GM12878 (cell line): ENCODE data around the gene EEF2. TPM values are rescaled to one million over a fixed set of nuclear protein-coding genes. Genes with fewer than 3 reads are reported as not detected.

Source experiments
- ATAC-seq: fragments of 200-7000 bp; cut with Tn5 transposase; 3 replicates; pipeline ENCODE4 v1.9.1; 2020; ENCODE audit warnings: mild to moderate bottlenecking, moderate library complexity
- BruUV-seq: library from RNA; stranded (reverse); fragments of 400-500 nt; replicated peaks from 2 replicates; lab custom pipeline; 2021; lab: Mats Ljungman, UMichigan
- CTCF ChIA-PET: fragments of 300-600 bp; sonication (Branson Sonifier 250); formaldehyde crosslinking; extraction: SDS; loops from one replicate; lab custom pipeline; 2021; ENCODE audit warnings: inconsistent platforms; lab: Yijun Ruan, JAX
- POLR2A ChIA-PET: fragments of 350-600 bp; formaldehyde crosslinking; extraction: SDS; loops from one replicate; lab custom pipeline; 2021; ENCODE audit warnings: inconsistent platforms; lab: Charles Lee
- RAD21 ChIA-PET: fragments of 300-600 bp; sonication (Branson Sonifier 250); formaldehyde crosslinking; loops from one replicate; lab custom pipeline; 2023; ENCODE audit warnings: antibody characterized with exemption; ENCODE audit not compliant: unreplicated experiment; lab: Charles Lee
- SMC1A ChIA-PET: fragments of 300-600 bp; sonication (Branson Sonifier 250); formaldehyde crosslinking; loops from one replicate; lab custom pipeline; 2023; ENCODE audit not compliant: unreplicated experiment, uncharacterized antibody; lab: Charles Lee
- DNase-seq: peaks from one replicate; pipeline ENCODE4 v3.0.0-alpha.2; 2011; ENCODE audit warnings: low read depth, low spot score
- FAIRE-seq: peaks from 3 replicates; lab custom pipeline; 2011; peaks lifted over from hg19 to GRCh38; lab: Jason Lieb, UNC
- H2AFZ ChIP-seq: 2 replicates; pipeline ENCODE4 v1.6.0; 2011; ENCODE audit warnings: low read depth, low read length, control low read depth; ENCODE audit not compliant: control insufficient read depth
- H3K27ac ChIP-seq: 2 replicates; pipeline ENCODE4 v1.5.1; 2011; ENCODE audit warnings: control low read depth; ENCODE audit not compliant: control insufficient read depth, insufficient read depth
- H3K27me3 ChIP-seq, 2 experiments: replicated peaks in 1 of 2; 2 replicates each; pipeline versions ENCODE4 v1.6.0 to v1.6.1; 2011; ENCODE audit warnings: low read length in 1 of 2; ENCODE audit not compliant: control insufficient read depth in 2 of 2, insufficient read depth in 2 of 2
- H3K36me3 ChIP-seq, 2 experiments: 2 replicates each; pipeline ENCODE4 v1.5.1; 2011; ENCODE audit warnings: low read length in 1 of 2; ENCODE audit not compliant: control insufficient read depth in 2 of 2, insufficient read depth in 2 of 2
- H3K4me1 ChIP-seq: 2 replicates; pipeline ENCODE4 v1.6.1; 2011; ENCODE audit warnings: mild to moderate bottlenecking, low read length, moderate library complexity, mixed read lengths; ENCODE audit not compliant: control insufficient read depth, insufficient read depth
- H3K4me2 ChIP-seq: 2 replicates; pipeline ENCODE4 v1.6.0; 2011; ENCODE audit warnings: control low read depth; ENCODE audit not compliant: control insufficient read depth, insufficient read depth
- H3K4me3 ChIP-seq: fragments of 200-600 bp; sonication (generic); 2 replicates; pipeline ENCODE4 v1.5.1; 2016
- H3K79me2 ChIP-seq: 2 replicates; pipeline ENCODE4 v1.6.0; 2011; ENCODE audit warnings: low read length; ENCODE audit not compliant: control insufficient read depth, insufficient read depth
- H3K9ac ChIP-seq: 2 replicates; pipeline ENCODE4 v1.8.0; 2011; ENCODE audit warnings: low read length, control low read depth, mixed read lengths; ENCODE audit not compliant: control insufficient read depth, insufficient read depth
- H3K9me3 ChIP-seq: replicated peaks from 3 replicates; pipeline ENCODE4 v1.5.1; 2011; ENCODE audit warnings: mild to moderate bottlenecking, low read length; ENCODE audit not compliant: control insufficient read depth, insufficient read depth
- H4K20me1 ChIP-seq: 2 replicates; pipeline ENCODE4 v1.6.0; 2011; ENCODE audit not compliant: control insufficient read depth, insufficient read depth
- ATF3 ChIP-seq: IDR thresholded peaks from 2 replicates; pipeline ENCODE4 v1.6.1; 2011; ENCODE audit warnings: low read depth, mild to moderate bottlenecking, low read length, moderate library complexity, borderline replicate concordance; ENCODE audit errors: extremely low read depth
- BCL11A ChIP-seq: IDR thresholded peaks from 2 replicates; pipeline ENCODE4 v1.6.1; 2011; ENCODE audit warnings: low read depth, low read length
- CBX5 ChIP-seq: sonication (generic); IDR thresholded peaks from 2 replicates; pipeline ENCODE4 v1.6.1; 2016; ENCODE audit warnings: low read depth, moderate library complexity, mild to moderate bottlenecking, inconsistent platforms
- ESRRA ChIP-seq: IDR thresholded peaks from 2 replicates; pipeline ENCODE4 v1.6.1; 2012; ENCODE audit warnings: mild to moderate bottlenecking, low read length, improper control_type of control experiment
- HCFC1 ChIP-seq: fragments of 150-350 bp; IDR thresholded peaks from 2 replicates; pipeline ENCODE4 v1.6.1; 2014; ENCODE audit warnings: low read length
- PML ChIP-seq: IDR thresholded peaks from 2 replicates; pipeline ENCODE4 v1.6.1; 2012; ENCODE audit warnings: low read length, inconsistent platforms
- POLR2A ChIP-seq: IDR thresholded peaks from 2 replicates; pipeline ENCODE4 v1.6.1; 2011; ENCODE audit warnings: low read depth, mild to moderate bottlenecking, low read length
- POLR2AphosphoS2 ChIP-seq: IDR thresholded peaks from 2 replicates; pipeline ENCODE4 v1.6.1; 2011; ENCODE audit warnings: low read depth, mild to moderate bottlenecking, low read length, improper control_type of control experiment, moderate library complexity
- POLR2AphosphoS5 ChIP-seq: IDR thresholded peaks from 2 replicates; pipeline ENCODE4 v1.6.1; 2011; ENCODE audit warnings: mild to moderate bottlenecking, low read length, inconsistent platforms
- POU2F2 ChIP-seq: IDR thresholded peaks from 3 replicates; pipeline ENCODE4 v1.6.1; 2011; ENCODE audit warnings: low read depth, mild to moderate bottlenecking, low read length, borderline replicate concordance
- RUNX3 ChIP-seq: IDR thresholded peaks from 2 replicates; pipeline ENCODE4 v1.6.1; 2012; ENCODE audit warnings: low read length, inconsistent platforms
- SKIL ChIP-seq: fragments of 450-650 bp; IDR thresholded peaks from 2 replicates; pipeline ENCODE4 v1.6.1; 2017; ENCODE audit warnings: mild to moderate bottlenecking, low read depth, inconsistent platforms; ENCODE audit not compliant: poor library complexity, severe bottlenecking
- TBL1XR1 ChIP-seq: IDR thresholded peaks from 2 replicates; pipeline ENCODE4 v1.6.1; 2012; ENCODE audit warnings: low read depth, low read length, improper control_type of control experiment
- WGBS: methylation state at CpG from one replicate; pipeline ENCODE4 v1.1.6; 2016; ENCODE audit warnings: low lambda C conversion rate; ENCODE audit not compliant: insufficient replicate concordance, insufficient coverage; ENCODE audit errors: missing lambda C conversion rate; 5-methylcytosine and 5-hydroxymethylcytosine counted together
- in situ Hi-C: fragments of 300-500 bp; cut with MboI; formaldehyde crosslinking; loops from 9 replicates; pipeline ENCODE4 v1.14.3; 2018; ENCODE audit warnings: mixed read lengths
- intact Hi-C: fragments of 100-400 bp; cut with micrococcal nuclease; formaldehyde crosslinking; loops from one replicate; pipeline ENCODE4 v1.14.2; 2022; ENCODE audit not compliant: unreplicated experiment
- polyA plus RNA-seq, 11 experiments: library from polyadenylated mRNA; depleted of rRNA in 4 of 11; unstranded in 6 of 11; stranded (reverse) in 5 of 11; fragments of >200 nt; fragmentation: Nextera tagmentation in 4 of 11; fragmentation: Illumina TruSeq in 1 of 11; extraction: Ambion mirVana in 4 of 11; extraction: Trizol in 1 of 11; gene quantifications; 1 replicate in 1 of 11; 2 replicates in 10 of 11; pipeline versions ENCODE4 v1.2.1 to v1.2.3, GENCODE V29; 2011 to 2016; ENCODE audit warnings: inconsistent platforms in 2 of 11, missing spikeins in 2 of 11, low read depth in 1 of 11
- total RNA-seq, 4 experiments: library from RNA; depleted of rRNA in 3 of 4; stranded (reverse); fragments of >200 nt in 3 of 4; fragmentation: Illumina TruSeq in 1 of 4; extraction: Trizol in 1 of 4; gene quantifications; 2 replicates each; pipeline versions ENCODE4 v1.2.1 to v1.2.3, GENCODE V29; 2013 to 2021

Gene EEF2
- total and polyA plus RNA-seq, 10 of the 15 experiments (the other 5 are each of a cell fraction or from before 2014, with no cell fraction given), result 280 to 3,491 (median 1,305) TPM

GRCh38 chr19:3980353-3981251 lies 4.7 kb downstream of the EEF2 start:
- H3K9me3 ChIP-seq, result no peaks in the 10 kb centered on the region
- DNase-seq (no peak), FAIRE-seq (no peak), ATAC-seq (no peak)
- peak overlapping the region; percentile 15; the same call in 1 of the 2 replicates for H3K9ac ChIP-seq
- RAD21 ChIA-PET, result no interaction called here
- peaks cover 7% of the 10 kb centered on the region for H3K4me1 ChIP-seq
- H3K36me3 ChIP-seq, result peaks cover 53 to 78% of the 10 kb centered on the region in 2 experiments
- in situ Hi-C loops (no loop called here), intact Hi-C loops (no loop called here)
- peaks cover 79% of the 10 kb centered on the region for H3K79me2 ChIP-seq
- TF ChIP-seq PML (peak; percentile 29; the same call in 1 of the 2 replicates), CBX5 (no peak), HCFC1 (no peak), POLR2A (peak; percentile 15; the same call in 1 of the 2 replicates)
- H4K20me1 ChIP-seq, result peaks cover 54% of the 10 kb centered on the region
- POLR2A ChIA-PET, result interaction anchor here (0.6 kb wide), 1 partner anchor 26 kb away, joined by 3 read pairs; no protein-coding TSS in a partner anchor
- 90% methylated on average over 31 of the region's 31 CpGs for WGBS
- SMC1A ChIA-PET, result no interaction called here
- no peak overlapping the region for H2AFZ ChIP-seq
- H3K27ac ChIP-seq, result no peak overlapping the region
- H3K4me2 ChIP-seq, result peak overlapping the region; percentile 89
- BruUV-seq, result TSS peak; percentile 5
- CTCF ChIA-PET, result interaction anchor here (1.7 kb wide), 1 partner anchor 9 kb away, joined by 3 read pairs; the partner anchor contains the start of gene DAPK3
- H3K4me3 ChIP-seq, result no peak overlapping the region; the same call in 1 of the 2 replicates
- H3K27me3 ChIP-seq, result no peaks in the 10 kb centered on the region

- 91% methylated on average over 25 of the region's 25 CpGs for WGBS
- no peaks in the 10 kb centered on the region for H3K9me3 ChIP-seq
- SMC1A ChIA-PET, result no interaction called here
- CTCF ChIA-PET, result interaction anchor here (1.1 kb wide), 1 partner anchor 8 kb away, joined by 3 read pairs; no protein-coding TSS in a partner anchor
- no TSS peak for BruUV-seq
- H4K20me1 ChIP-seq, result peaks cover 55% of the 10 kb centered on the region
- H3K4me3 ChIP-seq, result no peak overlapping the region
- peaks cover 73% of the 10 kb centered on the region for H3K79me2 ChIP-seq
- FAIRE-seq, result no peak
- no peaks in the 10 kb centered on the region for H3K27me3 ChIP-seq
- peaks cover 7% of the 10 kb centered on the region for H3K4me1 ChIP-seq
- H2AFZ ChIP-seq, result no peak overlapping the region
- in situ Hi-C loops (no loop called here), intact Hi-C loops (no loop called here)
- H3K36me3 ChIP-seq, result peaks cover 53 to 80% of the 10 kb centered on the region in 2 experiments
- no peak for DNase-seq
- RAD21 ChIA-PET, result no interaction called here
- POLR2A ChIA-PET, result interaction anchor here (0.6 kb wide), 1 partner anchor 27 kb away, joined by 3 read pairs; no protein-coding TSS in a partner anchor
- H3K4me2 ChIP-seq, result peak overlapping the region; percentile 48
- H3K9ac ChIP-seq, result no peak overlapping the region
- 0 out of 3 replicates have a peak, but pooled peaks have one; percentile 1 for ATAC-seq
- H3K27ac ChIP-seq, result no peak overlapping the region
- TF ChIP-seq ATF3 (no peak), PML (0 out of 2 replicates have a peak, but pooled peaks have one; percentile 51), POU2F2 (no peak), SKIL (no peak), RUNX3 (no peak), ESRRA (no peak), POLR2AphosphoS5 (peak; percentile 68), BCL11A (no peak), POLR2AphosphoS2 (0 out of 2 replicates have a peak, but pooled peaks have one; percentile 71), TBL1XR1 (no peak), POLR2A (peak; percentile 84)
Observed at GRCh38 chr19:3979674-3980352, 5.5 kb downstream of the EEF2 start.
